Activated naive CD4-positive, alpha-beta T cell treated with anti-CD3 and anti-CD28 coated beads, Interleukin-2, amount 50 U/mL, for 72 hours (primary cell): ENCODE measurements around the gene ARHGEF19. TPM values are rescaled to one million over a fixed set of nuclear protein-coding genes. Genes with fewer than 3 reads are reported as not detected.
"Not testable (repeated sequence)": the region's sequence is repeated elsewhere in the genome, so short reads cannot be mapped to it uniquely, and the experiment has no call there.

ENCODE experiments used
- ATAC-seq, 2 donors: fragments of 150-1000 bp; cut with Tn5 transposase; 2 replicates each; pipeline ENCODE4 v1.10.0; 2021; ENCODE audit warnings: mild to moderate bottlenecking in 2 of 2, moderate library complexity in 2 of 2
- DNase-seq, 2 donors: peaks; one replicate each; pipeline ENCODE4 v3.0.0; 2021 to 2022; ENCODE audit warnings: low spot score in 2 of 2
- H3K27ac Mint-ChIP-seq, 2 donors: one replicate each; pipeline ENCODE4 v1.8.0; 2022; ENCODE audit warnings: mild to moderate bottlenecking in 2 of 2, mixed read lengths in 2 of 2
- H3K36me3 Mint-ChIP-seq, 2 donors: one replicate each; pipeline ENCODE4 v1.8.0; 2022; ENCODE audit warnings: mixed read lengths in 2 of 2
- H3K9me3 Mint-ChIP-seq, 2 donors: one replicate each; pipeline ENCODE4 v1.8.0; 2022; ENCODE audit warnings: mixed read lengths in 2 of 2
- total RNA-seq, 2 donors: library from RNA; stranded (reverse); gene quantifications; one replicate each; pipeline ENCODE4 v1.2.3, GENCODE V29; 2022

Gene ARHGEF19
- total RNA-seq, 2 donors from 2014 or later: 8.4 to 10.1 TPM

- H3K9me3 Mint-ChIP-seq: no peaks in the 10 kb centered on the region
- H3K27ac Mint-ChIP-seq: no peak overlapping the region
- DNase-seq: no peak
- ATAC-seq: no peak
- H3K36me3 Mint-ChIP-seq: no peaks in the 10 kb centered on the region
These were observed 40.9 kb downstream of the ARHGEF19 start for GRCh38 chr1:16171314-16172151.

GRCh38 chr1:16170283-16170673 is 42.2 kb downstream of the ARHGEF19 start:
- no peaks in the 10 kb centered on the region for H3K36me3 Mint-ChIP-seq
- no peak overlapping the region for H3K27ac Mint-ChIP-seq
- no peaks in the 10 kb centered on the region for H3K9me3 Mint-ChIP-seq
- DNase-seq: no peak
- ATAC-seq: no peak

GRCh38 chr1:16168622-16169360 is 43.7 kb downstream of the ARHGEF19 start:
- Mint-ChIP-seq H3K36me3 (no peaks in the 10 kb centered on the region), H3K27ac (no peak overlapping the region), H3K9me3 (no peaks in the 10 kb centered on the region)
- peak; percentile 39 to 55 for ATAC-seq
- DNase-seq: no peak

- H3K27ac Mint-ChIP-seq, H3K36me3 Mint-ChIP-seq, DNase-seq, ATAC-seq, H3K9me3 Mint-ChIP-seq: not testable (repeated sequence)
These were observed 44.3 kb downstream of the ARHGEF19 start for GRCh38 chr1:16168144-16168495.

GRCh38 chr1:16167331-16168143 is 44.9 kb downstream of the ARHGEF19 start:
- Mint-ChIP-seq H3K36me3 (no peaks in the 10 kb centered on the region), H3K9me3 (no peaks in the 10 kb centered on the region), H3K27ac (no peak overlapping the region)
- ATAC-seq (peak; percentile 73 to 88), DNase-seq (peak in 1 of 2 donors; percentile 60)

GRCh38 chr1:16166117-16166516 is 46.3 kb downstream of the ARHGEF19 start:
- no peaks in the 10 kb centered on the region for H3K36me3 Mint-ChIP-seq
- H3K9me3 Mint-ChIP-seq: no peaks in the 10 kb centered on the region
- ATAC-seq: no peak
- no peak for DNase-seq
- no peak overlapping the region for H3K27ac Mint-ChIP-seq

GRCh38 chr1:16165548-16165947 is 46.9 kb downstream of the ARHGEF19 start:
- H3K27ac Mint-ChIP-seq: no peak overlapping the region
- DNase-seq (no peak), ATAC-seq (no peak)
- no peaks in the 10 kb centered on the region for H3K9me3 Mint-ChIP-seq
- H3K36me3 Mint-ChIP-seq: no peaks in the 10 kb centered on the region

GRCh38 chr1:16165073-16165364 is 47.4 kb downstream of the ARHGEF19 start:
- H3K9me3 Mint-ChIP-seq: no peaks in the 10 kb centered on the region
- no peaks in the 10 kb centered on the region for H3K36me3 Mint-ChIP-seq
- peak overlapping the region in 1 of 2 donors; percentile 58 for H3K27ac Mint-ChIP-seq
- ATAC-seq (no peak), DNase-seq (no peak)

GRCh38 chr1:16164213-16165072 is 48.0 kb downstream of the ARHGEF19 start:
- DNase-seq: no peak
- Mint-ChIP-seq H3K9me3 (no peaks in the 10 kb centered on the region), H3K27ac (peak overlapping the region in 1 of 2 donors; percentile 58), H3K36me3 (no peaks in the 10 kb centered on the region)
- ATAC-seq: peak in 1 of 2 donors; percentile 40

- not testable (repeated sequence) for H3K27ac Mint-ChIP-seq, H3K36me3 Mint-ChIP-seq, H3K9me3 Mint-ChIP-seq, ATAC-seq, DNase-seq
These were observed 48.7 kb downstream of the ARHGEF19 start for GRCh38 chr1:16163608-16164212.

GRCh38 chr1:16162163-16162822 is 50.2 kb downstream of the ARHGEF19 start:
- Mint-ChIP-seq H3K27ac (peak overlapping the region in 1 of 2 donors; percentile 17), H3K36me3 (no peaks in the 10 kb centered on the region), H3K9me3 (no peaks in the 10 kb centered on the region)
- DNase-seq: peak; percentile 46 to 64
- ATAC-seq: peak; percentile 42 to 66

- DNase-seq (no peak), ATAC-seq (no peak)
- Mint-ChIP-seq H3K27ac (peak overlapping the region in 1 of 2 donors; percentile 17), H3K36me3 (no peaks in the 10 kb centered on the region), H3K9me3 (no peaks in the 10 kb centered on the region)
These were observed 50.7 kb downstream of the ARHGEF19 start for GRCh38 chr1:16161717-16162116.

- no peaks in the 10 kb centered on the region for H3K36me3 Mint-ChIP-seq
- H3K27ac Mint-ChIP-seq: no peak overlapping the region
- peak in 1 of 2 donors; percentile 19 for ATAC-seq
- DNase-seq: no peak
- H3K9me3 Mint-ChIP-seq: no peaks in the 10 kb centered on the region
These were observed 53.2 kb downstream of the ARHGEF19 start for GRCh38 chr1:16158993-16159831.

GRCh38 chr1:16158025-16158424 is 54.4 kb downstream of the ARHGEF19 start:
- Mint-ChIP-seq H3K36me3 (no peaks in the 10 kb centered on the region), H3K27ac (no peak overlapping the region), H3K9me3 (no peaks in the 10 kb centered on the region)
- ATAC-seq: peak; percentile 58 to 60
- DNase-seq: no peak
